ENCODE results near the gene VPS52.

GRCh38 chr6:33280539-33280938 lies 8.9 kb upstream of the VPS52 start:
- TF ChIP-seq CTCF (IDR thresholded peaks at IDR 0.05; ENCODE audit: poor library complexity, severe bottlenecking) (no peak), MXI1 (conservative IDR thresholded peaks at IDR 0.05; ENCODE audit: poor library complexity, severe bottlenecking) (no peak), REST (IDR thresholded peaks at IDR 0.05; ENCODE audit: borderline replicate concordance) (no peak), SMC3 (conservative IDR thresholded peaks at IDR 0.05; ENCODE audit: poor library complexity) (no peak), EP300 (conservative IDR thresholded peaks at IDR 0.05; ENCODE audit: poor library complexity, severe bottlenecking) (no peak), RAD21 (conservative IDR thresholded peaks at IDR 0.05) (no peak), POLR2AphosphoS5 (IDR thresholded peaks at IDR 0.05) (no peak)

Measured in neural cell (in vitro differentiated cells).